Activated T-cell treated with anti-CD3 and anti-CD28 coated beads for 1 hour (primary cell): ENCODE measurements around the gene CFC1B.
"Not testable (repeated sequence)": the region's sequence is repeated elsewhere in the genome, so short reads cannot be mapped to it uniquely, and the experiment has no call there.

Source experiments
- DNase-seq: peaks from one replicate; pipeline ENCODE4 v3.0.0-alpha.2; 2020; ENCODE audit warnings: low read depth

Gene CFC1B

GRCh38 chr2:130520992-130521391, at the start of gene CFC1B:
Gene CFC1B, plus strand, starts transcription at chr2:130521222. Its CDS starts 263 bp downstream, at chr2:130521485.
- DNase-seq = not testable (repeated sequence)

GRCh38 chr2:130491073-130491472, 29.9 kb upstream of the CFC1B start:
- DNase-seq = not testable (repeated sequence)

- not testable (repeated sequence) for DNase-seq
Observed at GRCh38 chr2:130509228-130509627, 11.8 kb upstream of the CFC1B start, which contains the start of gene POTEI. Gene POTEI, minus strand, starts transcription at chr2:130509328. Its CDS starts 93 bp downstream, at chr2:130509235.

GRCh38 chr2:130510807-130511746, 9.9 kb upstream of the CFC1B start:
- DNase-seq = not testable (repeated sequence)

GRCh38 chr2:130511747-130512451, 9.1 kb upstream of the CFC1B start:
- not testable (repeated sequence) for DNase-seq

- DNase-seq = not testable (repeated sequence)
Observed at GRCh38 chr2:130518516-130519106, 2.4 kb upstream of the CFC1B start.

- DNase-seq = not testable (repeated sequence)
Observed at GRCh38 chr2:130522390-130522789, 1.4 kb downstream of the CFC1B start.

GRCh38 chr2:130527365-130527967, 6.4 kb downstream of the CFC1B start:
- DNase-seq = not testable (repeated sequence)

GRCh38 chr2:130529545-130529944, 8.5 kb downstream of the CFC1B start:
- DNase-seq = not testable (repeated sequence)

GRCh38 chr2:130530212-130530611, 9.2 kb downstream of the CFC1B start:
- DNase-seq = not testable (repeated sequence)

GRCh38 chr2:130531225-130531624, 10.2 kb downstream of the CFC1B start:
- not testable (repeated sequence) for DNase-seq

GRCh38 chr2:130531672-130532071, 10.7 kb downstream of the CFC1B start:
- not testable (repeated sequence) for DNase-seq

- not testable (repeated sequence) for DNase-seq
Observed at GRCh38 chr2:130536654-130537053, 15.6 kb downstream of the CFC1B start.

GRCh38 chr2:130538271-130538670, 17.2 kb downstream of the CFC1B start:
- DNase-seq = not testable (repeated sequence)

GRCh38 chr2:130542789-130543188, 21.8 kb downstream of the CFC1B start:
- DNase-seq = not testable (repeated sequence)

- not testable (repeated sequence) for DNase-seq
Observed at GRCh38 chr2:130543785-130544528, 22.9 kb downstream of the CFC1B start.

GRCh38 chr2:130544978-130545377, 24.0 kb downstream of the CFC1B start:
- not testable (repeated sequence) for DNase-seq

GRCh38 chr2:130548418-130548817, 27.4 kb downstream of the CFC1B start:
- not testable (repeated sequence) for DNase-seq

- not testable (repeated sequence) for DNase-seq
Observed at GRCh38 chr2:130549475-130549874, 28.5 kb downstream of the CFC1B start.

GRCh38 chr2:130554178-130554577, 33.2 kb downstream of the CFC1B start:
- not testable (repeated sequence) for DNase-seq

GRCh38 chr2:130556441-130556840, 35.4 kb downstream of the CFC1B start:
- not testable (repeated sequence) for DNase-seq
